HG03039 (cell line): Measurements from ENCODE around the gene SRPRA.
"Not testable (repeated sequence)": the region's sequence is repeated elsewhere in the genome, so short reads cannot be mapped to it uniquely, and the experiment has no call there.

Source experiments
- ATAC-seq: cut with Tn5 transposase; IDR thresholded peaks from one replicate; pipeline ENCODE4 v1.9.1; 2021; ENCODE audit warnings: mild to moderate bottlenecking, moderate library complexity; ENCODE audit not compliant: unreplicated experiment

SRPRA gene

DNA sequence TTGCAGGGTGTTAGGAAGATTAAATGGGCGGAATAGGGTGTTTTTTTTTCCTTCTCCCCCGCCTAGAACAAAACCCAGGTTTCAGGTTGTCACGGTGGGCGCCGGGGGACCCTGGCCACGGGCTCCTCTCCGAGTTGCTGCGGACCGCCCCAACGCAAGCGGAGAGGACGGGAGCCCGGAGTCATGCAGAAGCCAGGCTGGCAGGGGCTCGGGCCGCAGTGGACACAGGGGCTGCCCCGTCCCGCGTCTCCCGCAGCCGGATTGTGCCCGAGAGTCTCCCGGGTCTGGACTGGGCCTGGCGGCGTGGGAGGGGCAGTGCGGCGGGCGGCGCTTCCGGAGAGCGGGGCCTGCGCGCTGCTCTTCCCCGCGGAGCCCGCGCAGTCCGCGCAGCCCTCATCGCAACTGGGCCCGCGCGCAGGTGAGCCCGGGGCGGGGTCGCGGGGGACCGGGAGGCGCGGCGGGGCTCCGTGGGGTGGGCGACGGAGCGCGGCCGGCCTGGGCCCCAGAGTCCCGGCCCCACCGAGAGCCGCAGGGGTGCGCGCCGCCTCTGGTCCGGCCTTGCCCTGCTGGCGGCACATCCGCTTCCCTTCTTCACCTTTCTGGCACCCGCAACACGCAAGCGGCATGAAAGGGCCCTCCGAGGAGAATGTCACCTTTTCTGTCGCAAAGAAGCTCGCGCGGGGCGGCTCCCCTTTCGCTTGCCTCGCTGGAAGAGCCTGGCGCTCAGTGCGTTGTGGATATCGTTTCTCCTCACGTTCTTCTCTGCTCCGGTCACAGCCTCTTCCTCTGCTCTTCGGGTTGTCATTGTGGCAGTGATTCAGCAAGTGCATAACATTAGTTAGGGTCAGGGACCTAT is 14.3 kb upstream of the SRPRA start, which contains the start of gene TIRAP:
TIRAP (plus strand) TSS at position 358 of the 856 bp plus-strand sequence. CDS start 7,802 bp downstream, outside the sequence.
- peak; percentile 63 for ATAC-seq

DNA sequence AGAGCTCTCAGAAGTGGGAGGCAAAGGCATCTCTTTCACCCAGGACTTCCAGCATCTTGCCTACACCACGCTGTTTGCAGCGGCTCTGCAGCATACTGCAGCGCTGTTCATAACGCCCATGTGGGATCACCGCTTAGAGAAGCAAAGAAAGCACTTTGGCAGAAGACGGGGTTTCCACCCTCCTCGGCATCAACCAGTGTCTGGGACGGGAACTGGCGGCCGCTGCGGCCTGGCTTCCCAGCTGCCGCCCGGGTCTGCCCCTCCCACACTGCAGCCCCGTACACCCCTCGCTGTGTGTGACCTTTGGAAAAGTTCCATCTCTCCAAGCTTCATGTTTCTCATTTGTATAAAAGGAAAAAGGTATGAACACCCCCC is 13.7 kb upstream of the SRPRA start:
- ATAC-seq = no peak

DNA sequence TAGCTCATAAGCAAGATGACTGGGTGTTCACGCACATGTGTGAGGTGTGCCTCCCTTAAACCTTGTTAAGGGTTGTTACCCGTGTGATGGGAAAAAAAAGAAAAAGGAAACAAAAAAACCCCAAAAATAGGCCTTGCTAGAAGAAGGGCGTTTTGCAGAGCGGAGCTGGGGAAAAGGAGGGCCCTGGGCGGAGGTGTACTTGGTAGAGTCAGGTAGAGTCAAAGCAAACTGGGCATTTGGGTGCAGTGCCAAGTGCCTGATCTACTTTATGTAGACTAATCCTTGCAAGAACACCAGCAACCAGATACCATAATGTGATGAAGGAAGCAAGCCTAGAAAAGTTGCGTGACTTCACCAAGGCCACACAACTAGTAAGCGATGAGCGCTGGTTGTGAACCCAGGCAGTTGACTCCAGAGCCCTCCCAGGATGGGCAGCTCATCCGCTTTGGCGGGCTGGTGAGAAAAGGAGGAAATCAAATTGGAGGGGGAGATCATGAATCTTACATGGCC is 13.0 kb upstream of the SRPRA start:
- ATAC-seq = no peak

DNA sequence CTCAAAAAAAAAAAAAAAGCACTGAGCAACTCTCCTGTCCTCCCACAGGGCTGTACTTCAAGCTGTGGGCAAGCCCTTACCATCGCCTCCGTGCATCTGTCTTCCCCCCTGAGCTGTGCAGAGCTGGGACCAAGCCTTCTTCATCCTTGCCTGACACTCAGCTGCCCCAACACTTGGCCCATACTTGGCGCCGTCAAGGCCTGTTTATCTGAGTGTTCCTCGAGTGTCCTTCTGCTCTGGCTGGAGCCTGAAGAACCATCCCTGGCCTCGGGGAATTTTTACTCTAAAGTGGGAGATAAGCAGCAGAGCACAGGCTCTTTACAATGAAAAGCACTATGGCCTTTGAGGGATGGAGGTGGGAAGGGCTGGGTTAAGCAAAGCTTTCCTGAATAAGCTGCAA is 12.6 kb upstream of the SRPRA start:
- no peak for ATAC-seq

DNA sequence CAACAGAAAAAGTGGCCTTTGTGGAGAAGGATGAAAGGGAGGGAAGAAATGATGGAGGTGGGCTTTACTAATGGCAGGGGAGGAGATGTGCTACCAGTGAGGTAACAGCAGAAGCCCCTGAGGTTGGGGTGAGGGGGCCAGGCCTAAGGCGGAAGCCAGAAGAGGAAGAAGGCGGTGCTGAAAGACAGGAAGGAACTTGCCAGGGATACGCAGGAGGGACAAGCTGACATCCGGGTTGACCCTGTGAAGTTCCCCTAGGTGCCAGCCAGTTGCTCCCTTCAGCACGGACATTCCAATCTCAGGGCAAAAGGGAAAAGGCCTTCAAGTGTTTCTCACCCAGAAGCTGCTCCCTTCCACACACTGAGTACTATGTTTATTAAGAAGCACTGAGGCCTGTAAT is 11.9 kb upstream of the SRPRA start:
- no peak for ATAC-seq

DNA sequence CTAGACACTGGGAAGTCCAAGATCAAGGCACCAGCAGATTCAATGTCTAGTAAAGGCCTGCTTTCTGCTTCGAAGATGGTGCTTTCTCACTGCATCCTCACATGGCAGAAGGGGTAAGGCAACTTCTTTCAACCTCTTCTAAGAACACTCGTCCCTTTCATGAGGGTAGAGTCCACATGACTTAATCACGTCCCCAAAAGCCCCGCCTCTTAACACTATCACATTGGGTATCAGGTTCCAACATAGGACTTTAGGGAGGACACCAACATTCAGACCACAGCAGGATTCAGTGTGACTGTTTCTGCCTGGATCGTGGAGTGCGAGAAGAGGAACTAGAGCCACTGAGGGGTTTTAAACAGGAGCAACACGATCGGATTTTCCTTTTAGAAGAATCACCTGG is 10.5 kb upstream of the SRPRA start:
- no peak for ATAC-seq

DNA sequence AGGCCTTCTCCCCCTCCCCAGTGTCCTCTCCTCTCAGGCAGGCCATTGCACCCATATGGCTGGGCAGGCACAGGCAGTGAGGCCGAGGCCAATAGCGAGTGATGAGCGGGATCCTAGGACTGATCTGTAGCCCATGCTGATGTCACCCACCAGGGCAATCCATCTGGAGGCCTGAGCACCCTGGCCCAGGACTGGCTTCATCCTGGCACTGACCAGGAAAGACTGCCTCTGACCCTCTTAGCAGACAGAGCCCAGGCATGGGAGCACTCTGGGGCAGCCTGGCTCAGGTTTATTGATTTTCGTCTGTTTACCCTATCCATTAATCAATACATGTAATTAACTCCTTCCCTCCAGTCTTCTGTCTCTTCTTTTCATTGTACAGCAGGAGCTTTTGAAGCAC is 9.1 kb upstream of the SRPRA start:
- ATAC-seq = no peak

DNA sequence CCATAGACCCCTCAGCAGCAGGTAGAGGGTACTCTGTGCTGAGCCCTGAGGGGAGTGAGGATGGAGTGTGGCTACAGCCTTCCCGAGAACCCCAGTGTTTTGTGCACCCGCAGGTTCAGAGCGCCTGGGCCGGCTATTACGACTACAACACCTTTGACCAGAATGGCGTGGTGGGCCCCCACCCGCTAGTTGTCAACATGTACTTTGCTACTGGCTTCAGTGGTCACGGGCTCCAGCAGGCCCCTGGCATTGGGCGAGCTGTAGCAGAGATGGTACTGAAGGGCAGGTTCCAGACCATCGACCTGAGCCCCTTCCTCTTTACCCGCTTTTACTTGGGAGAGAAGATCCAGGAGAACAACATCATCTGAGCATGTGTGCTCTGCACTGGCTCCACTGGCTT is 8.6 kb upstream of the SRPRA start:
- ATAC-seq = no peak

DNA sequence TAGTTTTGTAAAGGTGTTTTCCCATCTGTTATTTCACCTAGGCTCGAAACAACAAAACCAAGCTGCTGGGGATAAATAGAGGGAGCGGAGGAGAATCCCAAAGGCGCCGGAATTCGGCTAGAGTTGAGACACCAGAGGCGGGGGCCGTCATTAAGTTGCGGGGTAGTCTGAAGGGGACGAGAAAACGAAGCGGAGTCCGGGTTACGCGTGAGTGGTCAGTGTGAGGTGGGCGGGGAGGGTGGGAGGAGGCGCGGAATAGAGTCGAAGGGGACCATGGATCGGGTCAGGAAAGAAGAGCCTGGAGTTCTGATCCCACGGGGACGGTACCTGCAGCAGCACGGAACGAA is 361 bp downstream of the SRPRA start:
- ATAC-seq = no peak

DNA sequence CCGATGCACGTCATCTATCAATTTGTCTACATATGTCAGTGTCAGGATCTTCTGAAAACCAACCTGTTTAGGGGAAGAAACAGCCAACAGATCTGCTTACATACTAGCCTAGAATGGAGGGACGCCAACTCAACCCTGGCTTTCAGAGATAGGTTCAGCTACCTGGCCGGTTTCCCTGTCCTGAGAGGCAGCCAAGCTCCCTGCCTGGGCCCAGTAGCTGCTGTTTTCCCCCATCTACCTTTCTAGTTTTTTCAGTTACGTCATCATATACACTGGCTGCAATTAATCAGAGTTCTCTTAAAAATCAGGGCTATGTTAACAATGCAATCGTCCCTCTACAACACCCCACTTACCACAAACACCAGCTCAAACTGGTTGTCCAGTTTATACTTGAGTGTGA is 1.0 kb downstream of the SRPRA start:
- no peak for ATAC-seq

DNA sequence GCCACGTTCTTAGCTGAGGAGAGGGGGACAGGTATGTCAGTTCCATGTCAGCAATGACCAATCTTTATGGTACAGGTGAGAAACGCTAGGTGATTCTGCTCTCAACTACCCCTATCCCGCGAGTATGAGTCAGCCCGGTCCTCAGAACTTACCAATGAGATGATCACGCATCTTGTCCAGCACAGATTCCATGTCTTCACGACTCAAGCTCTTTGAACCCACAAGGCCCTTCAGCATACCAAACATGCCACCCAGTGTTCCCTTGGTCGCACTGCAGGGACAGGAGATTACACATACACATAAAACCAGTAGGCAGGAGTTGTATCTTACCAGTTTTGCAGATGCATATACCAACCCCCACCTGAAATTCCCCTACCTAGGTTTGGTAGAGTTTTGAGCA is 2.9 kb downstream of the SRPRA start:
- no peak for ATAC-seq

DNA sequence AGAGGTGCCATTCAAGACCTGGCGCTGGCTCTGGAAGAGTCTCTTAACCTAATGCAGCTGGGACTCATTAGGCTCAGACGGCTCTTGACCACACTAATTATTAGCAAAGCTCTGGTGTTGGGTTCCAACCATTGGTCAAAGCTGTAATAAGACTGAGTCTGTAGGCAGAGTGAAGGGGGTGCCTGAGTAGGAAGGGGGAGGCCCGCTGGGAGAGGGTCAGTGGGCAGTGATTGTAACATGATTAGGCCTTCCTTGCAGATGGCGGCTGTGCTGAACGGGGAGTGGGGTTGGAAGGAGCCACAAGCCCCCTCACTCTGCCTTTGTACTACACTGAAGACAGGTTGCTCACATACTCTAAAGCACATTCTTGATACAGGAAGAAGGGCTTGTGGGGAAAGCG is 5.2 kb downstream of the SRPRA start:
- no peak for ATAC-seq

DNA sequence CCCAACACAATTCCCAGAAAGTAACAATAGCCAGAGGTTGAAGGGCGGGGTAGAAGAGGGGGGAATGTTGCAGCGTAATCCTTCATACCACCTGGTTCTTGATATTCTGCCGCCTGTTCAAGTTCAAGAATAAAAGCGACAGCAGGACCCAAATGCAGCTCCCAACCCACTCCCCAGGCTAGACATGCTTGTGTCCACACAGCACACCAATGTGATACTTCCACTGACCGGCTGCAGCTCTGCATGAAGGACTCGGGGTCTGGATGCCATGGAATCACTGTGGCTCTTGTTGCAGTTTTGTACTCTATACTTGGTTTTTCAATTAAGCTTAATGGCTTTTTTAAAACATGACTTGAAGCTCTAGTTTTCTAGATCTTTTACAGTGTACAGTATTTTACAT is 6.5 kb downstream of the SRPRA start:
- ATAC-seq = no peak

DNA sequence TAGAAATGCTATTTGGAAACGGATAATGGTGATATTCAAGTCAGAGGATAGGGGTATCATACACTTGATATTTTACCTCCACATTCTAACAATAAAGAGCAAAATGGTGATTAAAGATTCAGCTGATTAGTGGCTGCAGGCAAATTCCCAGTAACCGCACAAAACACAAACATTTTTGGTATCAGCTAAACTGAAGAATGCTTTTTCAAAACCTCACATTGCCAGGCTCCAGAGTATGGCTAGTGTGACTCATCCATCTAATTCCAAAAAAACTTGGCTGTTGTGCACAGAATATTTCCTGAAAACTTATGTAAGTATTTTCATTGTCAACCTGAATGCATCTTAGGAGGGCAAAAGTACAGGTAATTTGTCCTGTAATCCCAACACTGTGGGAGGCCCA is 10.9 kb downstream of the SRPRA start:
- ATAC-seq = no peak

DNA sequence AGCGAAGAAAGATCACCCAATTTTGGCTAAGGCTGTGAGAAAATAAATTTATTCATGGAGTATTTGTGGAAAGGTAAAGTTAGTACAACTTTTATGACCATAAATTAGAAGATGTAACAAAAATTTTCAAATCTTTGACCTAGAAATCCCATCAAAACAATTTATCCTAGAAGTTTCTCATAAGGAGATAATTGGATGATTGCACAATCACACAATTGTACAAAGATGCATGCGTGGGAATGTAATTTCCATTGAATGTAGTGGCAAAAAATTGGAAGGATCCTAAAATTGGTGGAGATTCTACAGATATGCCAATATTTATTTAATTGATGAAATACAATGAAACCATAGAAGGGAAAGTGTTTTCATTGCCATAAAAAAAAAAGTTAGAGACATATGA is 11.6 kb downstream of the SRPRA start:
- ATAC-seq = no peak

DNA sequence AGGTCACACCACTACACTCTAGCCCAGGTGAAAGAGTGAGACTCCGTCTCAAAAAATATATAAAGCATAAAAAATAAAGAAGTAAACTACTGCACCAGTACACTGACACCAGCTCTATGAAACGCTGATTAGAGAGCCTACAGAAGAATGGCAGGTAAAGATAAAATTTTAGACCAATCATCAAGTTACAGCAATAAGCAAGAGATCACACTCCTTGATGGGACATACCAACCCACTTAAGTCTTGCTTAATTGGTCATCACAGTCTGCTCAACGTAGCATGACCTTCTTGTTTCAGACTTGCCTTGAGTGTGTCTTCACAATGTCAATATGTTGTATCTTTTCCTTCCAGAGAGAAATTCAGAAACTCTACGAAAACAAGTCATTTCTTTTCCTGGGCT is 12.5 kb downstream of the SRPRA start:
- no peak for ATAC-seq

DNA sequence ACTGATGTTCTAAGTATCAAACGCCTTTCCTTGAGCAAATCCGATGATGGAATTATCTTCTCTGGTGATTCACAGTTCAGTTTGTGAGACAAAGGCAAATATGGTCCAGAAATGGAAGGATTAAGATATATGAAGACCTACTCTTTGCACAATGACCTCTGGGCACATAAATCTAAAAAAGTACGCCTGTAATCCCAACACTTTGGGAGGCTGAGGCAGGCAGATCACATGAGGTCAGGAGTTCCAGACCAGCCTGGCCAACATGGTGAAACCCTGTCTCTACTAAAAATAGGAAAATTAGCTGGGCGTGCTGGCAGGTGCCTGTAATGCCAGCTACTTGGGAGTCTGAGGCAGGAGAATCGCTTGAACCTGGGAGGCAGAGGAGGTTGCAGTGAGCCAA is 13.2 kb downstream of the SRPRA start:
- ATAC-seq = not testable (repeated sequence)

DNA sequence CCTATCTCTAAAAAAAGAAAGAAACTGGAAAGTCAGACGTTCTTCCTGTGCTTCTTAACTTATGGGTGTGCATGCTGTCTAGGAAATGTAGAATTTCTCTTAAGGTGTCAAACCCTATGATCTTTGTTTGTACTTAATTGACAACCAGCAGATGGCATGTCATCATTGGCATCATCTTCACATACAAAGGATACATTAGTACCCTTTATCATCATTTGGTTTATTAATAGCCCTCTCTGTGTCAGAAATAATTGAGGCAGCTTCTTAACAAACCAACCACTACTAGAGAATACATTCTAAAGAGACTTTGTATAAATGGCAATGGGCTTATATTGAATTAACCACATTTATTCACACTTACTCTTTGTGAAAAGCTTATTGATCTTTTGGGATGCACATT is 13.9 kb downstream of the SRPRA start:
- ATAC-seq = no peak

DNA sequence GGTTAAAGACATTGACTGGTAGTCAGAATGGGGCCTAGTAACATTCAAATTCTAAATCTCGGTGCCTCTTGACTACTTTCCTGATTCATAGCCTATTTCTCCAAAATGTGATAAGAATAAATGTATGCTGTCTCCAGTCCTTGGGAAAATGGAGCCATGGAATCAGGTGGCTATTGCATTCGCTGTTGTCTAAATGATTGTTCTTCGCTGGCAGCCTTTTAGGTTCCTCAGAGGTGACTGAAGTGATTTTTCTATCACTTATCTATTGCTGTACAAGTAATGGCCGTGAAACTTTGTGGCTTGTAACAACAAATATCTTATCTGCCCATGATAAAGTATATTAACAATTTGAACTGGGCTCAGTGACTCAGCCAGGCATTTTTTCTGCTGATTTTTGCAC is 15.4 kb downstream of the SRPRA start:
- no peak for ATAC-seq

DNA sequence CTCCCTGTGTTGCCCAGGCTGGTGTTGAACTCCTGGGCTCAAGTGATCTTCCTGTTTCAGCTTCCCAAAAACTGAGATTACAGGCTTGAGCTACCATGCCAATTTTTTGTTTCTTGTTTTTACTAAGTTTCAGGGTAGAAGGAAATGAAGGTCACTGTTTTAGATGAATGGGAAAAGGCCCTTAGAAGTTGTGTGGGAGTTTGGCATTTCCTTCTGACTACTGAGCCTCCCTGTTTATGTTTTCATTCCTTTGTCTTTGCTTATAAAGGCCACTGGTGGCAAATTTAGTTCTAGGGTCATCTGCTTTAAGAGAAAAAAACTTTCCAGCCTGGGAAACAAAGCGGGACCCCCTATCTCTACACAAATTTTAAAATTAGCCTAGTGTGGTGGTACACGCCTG is 22.1 kb downstream of the SRPRA start:
- ATAC-seq = no peak

DNA sequence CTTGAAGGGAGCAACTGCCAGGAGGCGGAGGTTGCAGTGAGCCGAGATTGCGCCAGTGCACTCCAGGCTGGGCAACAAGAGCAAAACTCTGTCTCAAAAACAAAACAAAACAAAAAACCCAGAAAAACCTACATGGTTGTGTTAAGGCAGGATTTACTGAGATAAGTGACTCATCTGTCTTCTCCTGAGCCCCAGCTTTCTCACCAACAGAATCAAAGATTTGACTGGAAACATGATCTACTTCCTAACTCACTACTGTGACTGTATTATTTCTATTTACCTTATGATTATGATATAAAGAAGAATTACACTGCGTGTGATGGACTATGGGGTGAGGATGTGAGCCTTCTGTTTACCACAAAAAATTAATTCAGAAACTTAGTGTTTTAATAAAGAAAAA is 35.3 kb downstream of the SRPRA start:
- ATAC-seq = no peak

DNA sequence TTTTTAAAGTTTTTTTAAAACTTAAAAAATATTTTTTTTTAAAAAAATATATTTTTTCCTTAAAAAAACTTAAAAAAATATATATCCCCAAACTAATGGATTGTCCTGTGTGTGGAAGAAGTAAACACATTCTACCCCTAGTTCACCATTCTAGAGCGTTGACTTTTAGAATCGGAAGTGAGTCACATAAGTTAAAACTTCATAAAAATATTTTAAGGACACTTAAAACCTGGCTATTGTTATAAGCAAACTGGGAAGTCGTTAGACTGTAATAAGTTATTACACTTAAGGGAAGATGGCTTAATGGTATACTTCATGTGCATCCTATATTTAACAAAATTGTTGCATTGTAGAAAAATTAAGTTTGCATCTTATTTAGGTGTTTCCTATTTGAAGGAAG is 36.0 kb downstream of the SRPRA start:
- no peak for ATAC-seq
